Neural cell (in vitro differentiated cells): ENCODE results near the gene NUTM1. TPM values are rescaled to one million over a fixed set of nuclear protein-coding genes. Genes with fewer than 3 reads are reported as not detected.
"Not testable (repeated sequence)": the region's sequence is repeated elsewhere in the genome, so short reads cannot be mapped to it uniquely, and the experiment has no call there.

Experiments used
- H2AFZ ChIP-seq: fragments of 200-600, 300-800 bp; sonication (generic), shearing (Covaris generic); 2 replicates; pipeline ENCODE4 v1.6.0; 2014; ENCODE audit warnings: low read depth, mild to moderate bottlenecking, antibody characterized with exemption, low read length, moderate library complexity
- H3F3A ChIP-seq: fragments of 200-600 bp; shearing (Covaris generic); 2 replicates; pipeline ENCODE4 v1.6.1; 2016; ENCODE audit warnings: mild to moderate bottlenecking, moderate library complexity, mixed read lengths, antibody characterized with exemption, low read length; ENCODE audit not compliant: insufficient read depth, poor library complexity, severe bottlenecking
- H3K27ac ChIP-seq: fragments of 200-600, 300-800 bp; sonication (generic), shearing (Covaris generic); 2 replicates; pipeline ENCODE4 v1.5.1; 2014; ENCODE audit warnings: mild to moderate bottlenecking, low read length, moderate library complexity
- H3K27me3 ChIP-seq: fragments of 300-800, 200-600 bp; sonication (generic), shearing (Covaris generic); 2 replicates; pipeline ENCODE4 v1.6.0; 2014; ENCODE audit warnings: mild to moderate bottlenecking, low read depth, low read length, moderate library complexity; ENCODE audit not compliant: insufficient read depth
- H3K36me3 ChIP-seq: fragments of 300-800, 200-600 bp; sonication (generic), shearing (Covaris generic); 2 replicates; pipeline ENCODE4 v1.5.1; 2014; ENCODE audit warnings: mild to moderate bottlenecking, antibody characterized with exemption, low read length, moderate library complexity; ENCODE audit not compliant: insufficient read depth
- H3K4me2 ChIP-seq: fragments of 300-800, 200-600 bp; sonication (generic), shearing (Covaris generic); 2 replicates; pipeline ENCODE4 v1.6.0; 2014; ENCODE audit warnings: mild to moderate bottlenecking, low read length
- H3K4me3 ChIP-seq: fragments of 300-800, 200-600 bp; sonication (generic), shearing (Covaris generic); 2 replicates; pipeline ENCODE4 v1.5.1; 2014; ENCODE audit warnings: mild to moderate bottlenecking, low read length, moderate library complexity
- H3K79me2 ChIP-seq: fragments of 200-600 bp; shearing (Covaris generic); replicated peaks from 2 replicates; pipeline ENCODE4 v1.6.0; 2014; ENCODE audit warnings: mild to moderate bottlenecking, low read length, moderate library complexity; ENCODE audit not compliant: insufficient read depth
- H3K9ac ChIP-seq: fragments of 300-800, 200-600 bp; sonication (generic), shearing (Covaris generic); 2 replicates; pipeline ENCODE4 v1.6.1; 2016; ENCODE audit warnings: mild to moderate bottlenecking, low read length, mixed read lengths
- H3K9me2 ChIP-seq: fragments of 200-600 bp; shearing (Covaris generic); 2 replicates; pipeline ENCODE4 v1.6.1; 2016; ENCODE audit warnings: mild to moderate bottlenecking, low read length, mixed read lengths; ENCODE audit not compliant: insufficient read depth
- H3K9me3 ChIP-seq: fragments of 200-600, 300-800 bp; sonication (generic), shearing (Covaris generic); 2 replicates; pipeline ENCODE4 v1.6.1; 2016; ENCODE audit warnings: mild to moderate bottlenecking, mixed run types, low read length, moderate library complexity, mixed read lengths
- H4K20me1 ChIP-seq: fragments of 200-600 bp; shearing (Covaris generic); 2 replicates; pipeline ENCODE4 v1.6.1; 2016; ENCODE audit warnings: mild to moderate bottlenecking, mixed run types; ENCODE audit not compliant: insufficient read depth
- EP300 ChIP-seq: fragments of 450-650 bp; conservative IDR thresholded peaks from 2 replicates; pipeline ENCODE4 v1.6.1; 2014; ENCODE audit warnings: antibody characterized with exemption, mild to moderate bottlenecking, moderate library complexity; ENCODE audit not compliant: poor library complexity, severe bottlenecking
- EZH2 ChIP-seq: fragments of 200-600, 300-800 bp; shearing (Covaris generic), sonication (generic); IDR thresholded peaks from 2 replicates; pipeline ENCODE4 v1.6.1; 2014; ENCODE audit warnings: antibody characterized with exemption, low read length, borderline replicate concordance, mild to moderate bottlenecking; ENCODE audit not compliant: insufficient read depth, poor library complexity, severe bottlenecking
- MXI1 ChIP-seq: fragments of 450-650 bp; conservative IDR thresholded peaks from 2 replicates; pipeline ENCODE4 v1.6.1; 2014; ENCODE audit warnings: antibody characterized with exemption, mild to moderate bottlenecking; ENCODE audit not compliant: poor library complexity, severe bottlenecking
- POLR2AphosphoS5 ChIP-seq: IDR thresholded peaks from 2 replicates; pipeline ENCODE4 v1.6.1; 2012
- RAD21 ChIP-seq: fragments of 450-650 bp; conservative IDR thresholded peaks from 2 replicates; pipeline ENCODE4 v1.6.1; 2014; ENCODE audit warnings: antibody characterized with exemption, mild to moderate bottlenecking, moderate library complexity
- SMC3 ChIP-seq: fragments of 450-650 bp; conservative IDR thresholded peaks from 2 replicates; pipeline ENCODE4 v1.6.1; 2014; ENCODE audit warnings: antibody characterized with exemption, mild to moderate bottlenecking, moderate library complexity; ENCODE audit not compliant: poor library complexity
- TAF1 ChIP-seq: IDR thresholded peaks from 2 replicates; pipeline ENCODE4 v1.6.1; 2012; ENCODE audit warnings: low read depth
- polyA plus RNA-seq: library from polyadenylated mRNA; depleted of rRNA; stranded (reverse); fragments of >200 nt; gene quantifications from 2 replicates; pipeline ENCODE4 v1.2.3, GENCODE V29; 2014
- TF ChIP-seq, protein P1 (sequence below): fragments of 450-650 bp; IDR thresholded peaks from 2 replicates; pipeline ENCODE4 v1.5.1; 2014; ENCODE audit warnings: antibody characterized with exemption, mild to moderate bottlenecking, moderate library complexity; ENCODE audit not compliant: poor library complexity, severe bottlenecking
- TF ChIP-seq, protein P2 (sequence below): IDR thresholded peaks from 2 replicates; pipeline ENCODE4 v1.6.1; 2012; ENCODE audit warnings: borderline replicate concordance

Gene NUTM1
- polyA plus RNA-seq, 1 donor from 2014 or later: not detected

DNA sequence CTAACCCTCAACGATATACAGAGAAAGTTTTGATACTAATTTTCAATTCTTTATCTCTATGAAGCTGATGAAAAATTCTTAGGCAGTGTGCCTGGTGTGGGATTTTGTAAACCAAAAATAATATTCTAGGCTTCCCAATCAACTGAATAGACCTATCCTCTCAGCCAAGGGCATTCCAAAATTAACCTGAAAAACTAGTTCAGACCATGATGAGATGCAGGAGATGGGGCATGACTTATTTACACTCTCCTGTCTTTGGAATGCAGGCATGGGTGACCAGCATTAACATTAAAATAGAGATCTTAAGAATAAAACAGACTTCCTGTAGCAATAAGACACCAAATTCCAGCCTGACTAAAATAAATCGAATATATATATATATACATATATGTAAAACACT lies 31.7 kb downstream of the NUTM1 start:
- H3K79me2 ChIP-seq: no peaks in the 10 kb centered on the region
- no peaks in the 10 kb centered on the region for H3K36me3 ChIP-seq
- H3K4me2 ChIP-seq: no peak overlapping the region
- H3K4me3 ChIP-seq: no peak overlapping the region
- no peaks in the 10 kb centered on the region for H4K20me1 ChIP-seq
- no peak overlapping the region for H2AFZ ChIP-seq
- TF ChIP-seq, protein P1, sequence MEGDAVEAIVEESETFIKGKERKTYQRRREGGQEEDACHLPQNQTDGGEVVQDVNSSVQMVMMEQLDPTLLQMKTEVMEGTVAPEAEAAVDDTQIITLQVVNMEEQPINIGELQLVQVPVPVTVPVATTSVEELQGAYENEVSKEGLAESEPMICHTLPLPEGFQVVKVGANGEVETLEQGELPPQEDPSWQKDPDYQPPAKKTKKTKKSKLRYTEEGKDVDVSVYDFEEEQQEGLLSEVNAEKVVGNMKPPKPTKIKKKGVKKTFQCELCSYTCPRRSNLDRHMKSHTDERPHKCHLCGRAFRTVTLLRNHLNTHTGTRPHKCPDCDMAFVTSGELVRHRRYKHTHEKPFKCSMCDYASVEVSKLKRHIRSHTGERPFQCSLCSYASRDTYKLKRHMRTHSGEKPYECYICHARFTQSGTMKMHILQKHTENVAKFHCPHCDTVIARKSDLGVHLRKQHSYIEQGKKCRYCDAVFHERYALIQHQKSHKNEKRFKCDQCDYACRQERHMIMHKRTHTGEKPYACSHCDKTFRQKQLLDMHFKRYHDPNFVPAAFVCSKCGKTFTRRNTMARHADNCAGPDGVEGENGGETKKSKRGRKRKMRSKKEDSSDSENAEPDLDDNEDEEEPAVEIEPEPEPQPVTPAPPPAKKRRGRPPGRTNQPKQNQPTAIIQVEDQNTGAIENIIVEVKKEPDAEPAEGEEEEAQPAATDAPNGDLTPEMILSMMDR: no peak
- TF ChIP-seq MXI1: no peak
- TF ChIP-seq, protein P2, sequence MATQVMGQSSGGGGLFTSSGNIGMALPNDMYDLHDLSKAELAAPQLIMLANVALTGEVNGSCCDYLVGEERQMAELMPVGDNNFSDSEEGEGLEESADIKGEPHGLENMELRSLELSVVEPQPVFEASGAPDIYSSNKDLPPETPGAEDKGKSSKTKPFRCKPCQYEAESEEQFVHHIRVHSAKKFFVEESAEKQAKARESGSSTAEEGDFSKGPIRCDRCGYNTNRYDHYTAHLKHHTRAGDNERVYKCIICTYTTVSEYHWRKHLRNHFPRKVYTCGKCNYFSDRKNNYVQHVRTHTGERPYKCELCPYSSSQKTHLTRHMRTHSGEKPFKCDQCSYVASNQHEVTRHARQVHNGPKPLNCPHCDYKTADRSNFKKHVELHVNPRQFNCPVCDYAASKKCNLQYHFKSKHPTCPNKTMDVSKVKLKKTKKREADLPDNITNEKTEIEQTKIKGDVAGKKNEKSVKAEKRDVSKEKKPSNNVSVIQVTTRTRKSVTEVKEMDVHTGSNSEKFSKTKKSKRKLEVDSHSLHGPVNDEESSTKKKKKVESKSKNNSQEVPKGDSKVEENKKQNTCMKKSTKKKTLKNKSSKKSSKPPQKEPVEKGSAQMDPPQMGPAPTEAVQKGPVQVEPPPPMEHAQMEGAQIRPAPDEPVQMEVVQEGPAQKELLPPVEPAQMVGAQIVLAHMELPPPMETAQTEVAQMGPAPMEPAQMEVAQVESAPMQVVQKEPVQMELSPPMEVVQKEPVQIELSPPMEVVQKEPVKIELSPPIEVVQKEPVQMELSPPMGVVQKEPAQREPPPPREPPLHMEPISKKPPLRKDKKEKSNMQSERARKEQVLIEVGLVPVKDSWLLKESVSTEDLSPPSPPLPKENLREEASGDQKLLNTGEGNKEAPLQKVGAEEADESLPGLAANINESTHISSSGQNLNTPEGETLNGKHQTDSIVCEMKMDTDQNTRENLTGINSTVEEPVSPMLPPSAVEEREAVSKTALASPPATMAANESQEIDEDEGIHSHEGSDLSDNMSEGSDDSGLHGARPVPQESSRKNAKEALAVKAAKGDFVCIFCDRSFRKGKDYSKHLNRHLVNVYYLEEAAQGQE: no peak
- TF ChIP-seq TAF1: no peak
- TF ChIP-seq EP300: no peak
- TF ChIP-seq POLR2AphosphoS5: no peak
- TF ChIP-seq EZH2: no peak
- no peak for TF ChIP-seq RAD21
- no peak for TF ChIP-seq SMC3
- H3K9ac ChIP-seq: no peak overlapping the region
- no peaks in the 10 kb centered on the region for H3K9me3 ChIP-seq
- no peak overlapping the region for H3K27ac ChIP-seq
- H3F3A ChIP-seq: no peaks in the 10 kb centered on the region
- no peaks in the 10 kb centered on the region for H3K9me2 ChIP-seq
- no peaks in the 10 kb centered on the region for H3K27me3 ChIP-seq

DNA sequence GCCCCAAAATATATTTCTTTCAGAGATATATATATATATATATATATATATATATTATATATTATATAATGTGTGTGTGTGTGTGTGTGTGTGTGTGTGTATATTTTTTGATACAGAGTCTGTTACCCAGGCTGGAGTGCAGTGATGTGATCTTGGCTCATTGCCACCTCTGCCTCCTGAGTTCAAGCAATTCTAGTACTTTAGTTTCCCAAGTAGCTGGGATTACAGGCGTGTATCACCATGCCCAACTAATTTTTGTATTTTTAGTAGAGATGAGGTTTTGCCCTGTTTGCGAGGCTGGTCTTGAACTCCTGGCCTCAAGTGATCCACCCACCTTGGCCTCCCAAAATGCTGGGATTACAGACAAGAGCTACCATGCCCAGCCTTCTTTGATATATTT lies 32.4 kb downstream of the NUTM1 start:
- H3K4me2 ChIP-seq, H3K9me2 ChIP-seq, H3K36me3 ChIP-seq, H2AFZ ChIP-seq, H3K79me2 ChIP-seq, H3K27me3 ChIP-seq, H3K9ac ChIP-seq, H3K4me3 ChIP-seq, H3F3A ChIP-seq, H3K9me3 ChIP-seq, H4K20me1 ChIP-seq, H3K27ac ChIP-seq: not testable (repeated sequence)

DNA sequence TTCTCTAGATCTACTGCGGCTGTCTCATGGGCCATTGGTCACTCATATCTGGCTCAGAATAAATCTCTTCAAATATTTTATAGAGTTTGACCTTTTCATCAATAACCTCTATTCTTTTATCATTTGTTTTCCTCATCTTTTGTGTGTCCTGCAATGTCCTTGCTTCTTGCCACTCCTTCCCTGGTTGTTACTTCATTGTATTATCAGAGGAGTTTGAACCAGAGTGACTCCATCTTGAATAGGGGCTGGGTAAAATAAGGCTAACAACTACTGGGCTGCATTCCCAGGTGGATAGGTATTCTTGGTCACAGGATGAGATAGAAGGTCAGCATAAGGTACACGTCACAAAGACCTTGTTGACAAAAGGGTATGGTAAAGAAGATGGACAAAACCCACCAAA lies 33.7 kb downstream of the NUTM1 start:
- H3K9me2 ChIP-seq: no peaks in the 10 kb centered on the region
- no peak overlapping the region for H3K9ac ChIP-seq
- H3K79me2 ChIP-seq: no peaks in the 10 kb centered on the region
- TF ChIP-seq SMC3 (no peak), MXI1 (no peak), EZH2 (no peak), TAF1 (no peak), EP300 (no peak)
- no peaks in the 10 kb centered on the region for H3K9me3 ChIP-seq
- no peak overlapping the region for H2AFZ ChIP-seq
- H4K20me1 ChIP-seq: no peaks in the 10 kb centered on the region
- H3K27ac ChIP-seq: no peak overlapping the region
- H3F3A ChIP-seq: no peaks in the 10 kb centered on the region
- H3K27me3 ChIP-seq: no peaks in the 10 kb centered on the region
- H3K4me3 ChIP-seq: no peak overlapping the region
- H3K36me3 ChIP-seq: no peaks in the 10 kb centered on the region
- H3K4me2 ChIP-seq: no peak overlapping the region

DNA sequence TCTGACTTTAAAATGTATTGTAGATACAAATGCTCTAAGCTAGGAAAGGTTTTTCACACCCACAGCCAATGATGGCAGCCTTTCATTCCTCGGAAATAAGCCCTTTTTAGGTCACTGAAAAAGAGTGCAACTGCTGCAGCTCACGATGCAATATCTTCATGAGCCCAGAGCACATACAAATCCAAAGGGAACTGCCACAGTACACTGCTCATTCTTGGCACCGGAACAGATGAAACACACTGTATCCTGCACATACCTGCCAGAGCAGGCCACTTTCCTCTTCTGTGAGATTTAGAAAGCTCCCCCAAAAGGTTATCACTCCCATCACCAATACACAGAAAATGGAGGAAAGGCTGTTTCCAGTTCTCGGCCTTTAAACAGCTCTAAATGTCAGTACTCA lies 37.4 kb downstream of the NUTM1 start:
- H3K27me3 ChIP-seq: not testable (repeated sequence)

GRCh38 chr15:34381829-34382521 lies 38.9 kb downstream of the NUTM1 start:
- H2AFZ ChIP-seq, H3K9me2 ChIP-seq, H3K27ac ChIP-seq, H3F3A ChIP-seq, H3K4me2 ChIP-seq, H3K9me3 ChIP-seq, H4K20me1 ChIP-seq, H3K9ac ChIP-seq, H3K36me3 ChIP-seq, H3K4me3 ChIP-seq, H3K27me3 ChIP-seq, H3K79me2 ChIP-seq: not testable (repeated sequence)

More for the DNA sequence above, 37.4 kb downstream of the NUTM1 start:
- not testable (repeated sequence) for H3K9ac ChIP-seq, H3K4me3 ChIP-seq, H3K79me2 ChIP-seq, H3K36me3 ChIP-seq, H4K20me1 ChIP-seq, H3K27ac ChIP-seq, H3K4me2 ChIP-seq, H3F3A ChIP-seq, H3K9me2 ChIP-seq, H2AFZ ChIP-seq, H3K9me3 ChIP-seq
